Activated CD4-positive, alpha-beta memory T cell treated with anti-CD3 and anti-CD28 coated beads, Interleukin-2, amount 10 ng/mL, durations not matched to agents 7 days and 5 days (primary cell): Measurements from ENCODE around the gene FHOD3. TPM values are rescaled to one million over a fixed set of nuclear protein-coding genes. Genes with fewer than 3 reads are reported as not detected.
"Not testable (repeated sequence)": the region's sequence is repeated elsewhere in the genome, so short reads cannot be mapped to it uniquely, and the experiment has no call there.

Experiments
- CTCF ChIA-PET: fragments of 350-600 bp; sonication (Branson Sonifier 250); formaldehyde crosslinking; loops from one replicate; lab custom pipeline; 2021; ENCODE audit warnings: antibody characterized with exemption, inconsistent platforms; lab: Charles Lee
- POLR2A ChIA-PET: fragments of 350-600 bp; sonication (Branson Sonifier 250); formaldehyde crosslinking; loops from one replicate; lab custom pipeline; 2021; ENCODE audit warnings: antibody characterized with exemption; lab: Charles Lee
- DNase-seq: peaks from one replicate; pipeline ENCODE4 v3.0.0-alpha.2; 2020
- H3K27ac Mint-ChIP-seq: one replicate; pipeline ENCODE4 v1.8.0; 2021; ENCODE audit warnings: mild to moderate bottlenecking, mixed read lengths
- H3K27me3 Mint-ChIP-seq: one replicate; pipeline ENCODE4 v1.8.0; 2021; ENCODE audit warnings: mixed read lengths
- H3K36me3 Mint-ChIP-seq: one replicate; pipeline ENCODE4 v1.8.0; 2021; ENCODE audit warnings: low read depth, mixed read lengths
- H3K4me1 Mint-ChIP-seq: one replicate; pipeline ENCODE4 v1.8.0; 2021; ENCODE audit warnings: mixed read lengths
- H3K4me3 Mint-ChIP-seq: one replicate; pipeline ENCODE4 v1.8.0; 2021; ENCODE audit warnings: mild to moderate bottlenecking, mixed read lengths
- H3K9me3 Mint-ChIP-seq: one replicate; pipeline ENCODE4 v1.8.0; 2021; ENCODE audit warnings: mixed read lengths
- total RNA-seq, 2 experiments: library from RNA; stranded (reverse); gene quantifications; one replicate each; pipeline ENCODE4 v1.2.3, GENCODE V29; 2021

FHOD3 gene
- total RNA-seq, 2 experiments from 2014 or later, result not detected

GRCh38 chr18:36816096-36816495 lies 518.6 kb downstream of the FHOD3 start:
- POLR2A ChIA-PET, H3K4me1 Mint-ChIP-seq, CTCF ChIA-PET: not testable (repeated sequence)

DNA sequence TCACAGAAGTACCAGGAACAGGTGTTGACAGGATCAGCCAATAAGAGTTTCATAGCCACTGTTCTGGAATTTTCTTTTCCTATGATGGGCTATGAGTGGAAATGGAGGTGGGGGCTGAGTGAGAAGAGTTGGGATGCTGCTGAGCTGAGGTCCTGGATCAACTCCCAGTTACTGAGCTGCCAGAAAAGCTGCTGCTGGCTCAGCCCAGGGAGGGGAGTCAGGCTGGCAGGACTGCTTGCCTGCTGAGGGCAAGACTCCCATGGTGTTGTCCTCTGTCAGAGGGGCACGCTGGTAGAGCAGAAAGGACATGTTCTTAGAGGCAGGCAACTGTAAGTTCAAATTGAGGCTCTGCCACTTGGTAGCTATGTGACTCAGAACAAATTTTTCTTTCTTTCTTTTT lies 519.5 kb downstream of the FHOD3 start:
- H3K27me3 Mint-ChIP-seq, result no peaks in the 10 kb centered on the region
- peaks cover 54% of the 10 kb centered on the region for H3K36me3 Mint-ChIP-seq
- no peaks in the 10 kb centered on the region for H3K9me3 Mint-ChIP-seq
- peaks cover 5% of the 10 kb centered on the region for H3K4me1 Mint-ChIP-seq
- no peak overlapping the region for H3K4me3 Mint-ChIP-seq
- no peak for DNase-seq
- H3K27ac Mint-ChIP-seq, result no peak overlapping the region
- ChIA-PET CTCF (no interaction called here), POLR2A (no interaction called here)

More at GRCh38 chr18:36816096-36816495, 518.6 kb downstream of the FHOD3 start:
- H3K36me3 Mint-ChIP-seq, result peaks cover 50% of the 10 kb centered on the region
- H3K27me3 Mint-ChIP-seq, DNase-seq, H3K9me3 Mint-ChIP-seq, H3K27ac Mint-ChIP-seq, H3K4me3 Mint-ChIP-seq: not testable (repeated sequence)

GRCh38 chr18:36818652-36819051 lies 521.1 kb downstream of the FHOD3 start:
- Mint-ChIP-seq H3K36me3 (peaks cover 41% of the 10 kb centered on the region), H3K27ac (no peak overlapping the region), H3K27me3 (no peaks in the 10 kb centered on the region), H3K9me3 (no peaks in the 10 kb centered on the region), H3K4me1 (peaks cover 2% of the 10 kb centered on the region), H3K4me3 (no peak overlapping the region)
- no peak for DNase-seq
- ChIA-PET CTCF (interaction anchor here (1.8 kb wide), 1 partner anchor 11 kb away, joined by 6 read pairs; the partner anchor contains the start of genes KIAA1328 and TPGS2), POLR2A (no interaction called here)

- Mint-ChIP-seq H3K27ac (no peak overlapping the region), H3K4me1 (peaks cover 5% of the 10 kb centered on the region), H3K4me3 (no peak overlapping the region), H3K9me3 (no peaks in the 10 kb centered on the region), H3K36me3 (peaks cover 43% of the 10 kb centered on the region), H3K27me3 (no peaks in the 10 kb centered on the region)
- ChIA-PET CTCF (interaction anchor here (1.8 kb wide), 1 partner anchor 10 kb away, joined by 6 read pairs; the partner anchor contains the start of genes KIAA1328 and TPGS2), POLR2A (interaction anchor here (1.9 kb wide), 1 partner anchor 9 kb away, joined by 9 read pairs; the partner anchor contains the start of genes KIAA1328 and TPGS2)
- no peak for DNase-seq
Observed at GRCh38 chr18:36819621-36820020, 522.1 kb downstream of the FHOD3 start.

DNA sequence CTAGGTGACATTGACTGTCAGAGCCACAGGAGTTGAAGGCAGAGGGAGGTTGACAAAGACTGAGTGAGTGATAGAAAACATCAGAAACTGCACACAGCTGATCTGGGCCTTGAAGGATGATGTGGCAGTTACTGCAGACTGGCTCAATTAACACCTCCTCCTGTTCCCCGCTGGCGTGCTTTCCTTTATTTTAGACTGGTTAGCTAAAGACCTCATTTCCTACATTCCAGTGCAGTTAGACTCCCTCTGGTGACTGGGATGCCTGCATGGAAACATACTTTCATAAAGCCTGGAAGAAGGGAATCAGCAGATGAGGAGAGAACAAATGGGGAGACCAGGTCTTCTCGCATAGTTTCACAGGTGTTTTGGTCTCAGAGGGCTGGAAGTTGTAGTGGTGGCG lies 524.2 kb downstream of the FHOD3 start:
- Mint-ChIP-seq H3K9me3 (no peaks in the 10 kb centered on the region), H3K4me3 (no peak overlapping the region), H3K36me3 (peaks cover 44% of the 10 kb centered on the region), H3K27ac (no peak overlapping the region), H3K27me3 (no peaks in the 10 kb centered on the region), H3K4me1 (peaks cover 12% of the 10 kb centered on the region)
- ChIA-PET POLR2A (no interaction called here), CTCF (no interaction called here)
- no peak for DNase-seq

- H3K36me3 Mint-ChIP-seq, result peaks cover 36% of the 10 kb centered on the region
- H3K9me3 Mint-ChIP-seq, result no peaks in the 10 kb centered on the region
- POLR2A ChIA-PET, result interaction anchor here (0.6 kb wide), 1 partner anchor 1698 kb away, joined by 3 read pairs; no protein-coding TSS in a partner anchor
- H3K27ac Mint-ChIP-seq, result no peak overlapping the region
- no peak for DNase-seq
- no peak overlapping the region for H3K4me3 Mint-ChIP-seq
- peaks cover 35% of the 10 kb centered on the region for H3K4me1 Mint-ChIP-seq
- CTCF ChIA-PET, result no interaction called here
- no peaks in the 10 kb centered on the region for H3K27me3 Mint-ChIP-seq
Observed at GRCh38 chr18:36825526-36825925, 528.0 kb downstream of the FHOD3 start.

GRCh38 chr18:36826556-36826955 lies 529.0 kb downstream of the FHOD3 start:
- no peaks in the 10 kb centered on the region for H3K27me3 Mint-ChIP-seq
- CTCF ChIA-PET, result no interaction called here
- no peak overlapping the region for H3K4me3 Mint-ChIP-seq
- no peaks in the 10 kb centered on the region for H3K9me3 Mint-ChIP-seq
- H3K36me3 Mint-ChIP-seq, result peaks cover 31% of the 10 kb centered on the region
- POLR2A ChIA-PET, result no interaction called here
- no peak for DNase-seq
- peaks cover 45% of the 10 kb centered on the region for H3K4me1 Mint-ChIP-seq
- H3K27ac Mint-ChIP-seq, result peak overlapping the region; percentile 23

GRCh38 chr18:36828157-36828629 lies 530.7 kb downstream of the FHOD3 start:
- H3K9me3 Mint-ChIP-seq, result no peaks in the 10 kb centered on the region
- H3K4me1 Mint-ChIP-seq, result peaks cover 46% of the 10 kb centered on the region
- H3K4me3 Mint-ChIP-seq, result peak overlapping the region; percentile 83
- peaks cover 28% of the 10 kb centered on the region for H3K36me3 Mint-ChIP-seq
- ChIA-PET CTCF (interaction anchor here (0.6 to 2.6 kb wide), 8 partner anchors 10 to 1685 kb away, joined by 3 to 9 read pairs (median 5); partner anchors contain the start of genes ELP2 and SLC39A6), POLR2A (interaction anchor here (0.6 to 2.0 kb wide), 11 partner anchors 8 to 1798 kb away, joined by 3 to 13 read pairs (median 4); partner anchors contain the start of genes SLC39A6 and ZNF24)
- peak overlapping the region; percentile 96 for H3K27ac Mint-ChIP-seq
- no peaks in the 10 kb centered on the region for H3K27me3 Mint-ChIP-seq
- peak; percentile 37 for DNase-seq

DNA sequence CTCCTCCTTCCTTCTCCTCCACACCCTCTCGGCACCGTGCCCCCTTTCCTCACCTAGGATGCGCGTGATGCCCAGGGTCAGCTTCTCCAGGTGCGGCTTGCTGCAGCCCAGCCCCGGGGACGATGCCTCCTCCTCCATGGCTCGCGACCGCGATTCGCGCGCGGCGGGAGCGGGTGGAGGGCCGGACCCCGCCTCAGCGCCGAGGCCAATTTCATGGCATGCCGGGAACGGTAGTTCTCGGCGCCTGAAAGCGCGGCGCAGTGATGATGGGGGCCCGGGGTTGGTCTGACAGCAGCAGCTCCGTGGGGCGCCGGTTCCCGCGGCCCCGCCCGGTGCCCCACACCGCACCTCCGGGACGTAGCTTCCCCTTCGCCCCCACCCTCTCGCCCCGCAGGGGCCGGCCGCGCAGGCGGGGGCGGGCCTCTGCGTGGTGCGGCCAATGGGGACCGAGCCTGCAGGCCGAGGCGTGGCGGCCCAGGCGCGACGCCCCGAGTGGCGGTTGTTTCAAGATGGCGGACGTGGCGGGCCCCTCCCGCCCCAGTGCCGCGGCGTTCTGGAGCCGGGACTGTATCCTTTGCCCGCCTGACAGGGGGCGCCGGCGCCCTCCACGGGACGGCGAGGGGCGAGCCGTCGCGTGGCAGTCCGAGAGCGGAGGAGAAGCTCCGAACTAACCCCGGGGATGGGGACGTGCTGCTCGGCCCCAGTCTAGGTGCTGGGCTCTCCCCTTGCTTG lies 531.3 kb downstream of the FHOD3 start, which contains the start of the genes KIAA1328 and TPGS2:
Gene KIAA1328, plus strand, starts transcription at position 498 of the 732 bp plus-strand sequence. Its CDS starts 12 bp downstream, at position 510.
Gene TPGS2, minus strand, starts transcription at position 373 of the 732 bp plus-strand sequence. Its CDS starts 235 bp downstream, at position 138.
- Mint-ChIP-seq H3K27me3 (no peaks in the 10 kb centered on the region), H3K27ac (peak within 1 kb of the TSS; percentile 96), H3K4me3 (peak within 1 kb of the TSS; percentile 83), H3K4me1 (peaks cover 46% of the 10 kb centered on the region), H3K9me3 (no peaks in the 10 kb centered on the region), H3K36me3 (peaks cover 25% of the 10 kb centered on the region)
- peak; percentile 93 for DNase-seq
- POLR2A ChIA-PET, result interaction anchor here (0.6 to 2.0 kb wide), 15 partner anchors 9 to 1798 kb away, joined by 3 to 13 read pairs (median 4); partner anchors contain the start of genes RMP24, SLC39A6 and ZNF24
- CTCF ChIA-PET, result interaction anchor here (0.6 to 2.6 kb wide), 10 partner anchors 10 to 1685 kb away, joined by 3 to 9 read pairs (median 6); partner anchors contain the start of genes ELP2 and SLC39A6

Other genes with a start within 250 kb of the FHOD3 start
- 10 to 100 TPM; 25.1 to 27.6 TPM for gene RPRD1A, start 230.2 kb upstream of the FHOD3 start, total RNA-seq
- 10 to 100 TPM; 22.9 to 24.8 TPM for gene SLC39A6, start 168.4 kb upstream of the FHOD3 start, total RNA-seq
- 10 to 100 TPM; 54.5 to 60.1 TPM for gene ELP2, start 167.8 kb upstream of the FHOD3 start, total RNA-seq
- under 1 TPM; 0.15 to 0.25 TPM for gene MOCOS, start 110.2 kb upstream of the FHOD3 start, total RNA-seq